Activated CD4-positive, alpha-beta memory T cell treated with anti-CD3 and anti-CD28 coated beads for 36 hours (primary cell): ENCODE results near the gene RBM18. TPM values are rescaled to one million over a fixed set of nuclear protein-coding genes. Genes with fewer than 3 reads are reported as not detected.
A peak's percentile ranks its signal among the peaks of the same experiment; 100 is the strongest.

Experiments used
- CTCF ChIA-PET: fragments of 350-600 bp; sonication (Branson Sonifier 250); formaldehyde crosslinking; loops from one replicate; lab custom pipeline; 2021; ENCODE audit warnings: antibody characterized with exemption, inconsistent platforms; lab: Charles Lee
- POLR2A ChIA-PET: fragments of 350-600 bp; sonication (Branson Sonifier 250); formaldehyde crosslinking; loops from one replicate; lab custom pipeline; 2021; ENCODE audit warnings: antibody characterized with exemption; lab: Charles Lee
- DNase-seq: peaks from one replicate; pipeline ENCODE4 v3.0.0-alpha.2; 2020
- H3K27ac Mint-ChIP-seq: one replicate; pipeline ENCODE4 v1.8.0; 2021; ENCODE audit warnings: mixed read lengths
- H3K27me3 Mint-ChIP-seq: one replicate; pipeline ENCODE4 v1.8.0; 2021; ENCODE audit warnings: mixed read lengths
- H3K36me3 Mint-ChIP-seq: one replicate; pipeline ENCODE4 v1.8.0; 2021; ENCODE audit warnings: mixed read lengths
- H3K4me1 Mint-ChIP-seq: one replicate; pipeline ENCODE4 v1.8.0; 2021; ENCODE audit warnings: low read depth, mixed read lengths
- H3K4me3 Mint-ChIP-seq: one replicate; pipeline ENCODE4 v1.8.0; 2021; ENCODE audit warnings: mild to moderate bottlenecking, mixed read lengths
- H3K9me3 Mint-ChIP-seq: one replicate; pipeline ENCODE4 v1.8.0; 2021; ENCODE audit warnings: mixed read lengths
- intact Hi-C: fragments of 100-400 bp; cut with micrococcal nuclease; formaldehyde crosslinking; loops from one replicate; pipeline ENCODE4 v1.15.1; 2023
- total RNA-seq, 2 experiments: library from RNA; stranded (reverse); gene quantifications; one replicate each; pipeline ENCODE4 v1.2.3, GENCODE V29; 2021

Gene RBM18
- total RNA-seq, 2 experiments from 2014 or later, result 25.1 to 25.9 TPM

DNA sequence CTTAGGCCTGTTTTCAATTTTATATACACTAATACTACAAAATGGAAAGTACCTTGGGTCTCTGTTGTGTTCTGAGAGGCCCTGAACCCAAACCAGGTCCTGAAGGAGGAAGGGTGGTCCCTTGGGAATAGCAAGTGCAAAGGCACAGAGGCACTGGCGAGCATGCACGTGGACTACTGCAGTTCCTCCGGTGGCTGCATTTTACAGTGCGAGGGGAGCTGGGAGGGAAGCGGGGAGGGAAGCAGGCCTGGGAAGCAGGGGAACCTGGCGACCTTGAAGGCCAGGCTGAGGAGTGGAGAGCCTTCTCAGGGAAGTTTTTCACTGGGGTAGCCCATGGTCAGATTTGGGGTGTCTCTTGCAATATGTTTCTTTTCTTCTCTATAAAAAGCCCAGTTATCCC is 71.0 kb downstream of the RBM18 start:
- H3K36me3 Mint-ChIP-seq, result no peaks in the 10 kb centered on the region
- DNase-seq, result no peak
- H3K27me3 Mint-ChIP-seq, result peaks cover 9% of the 10 kb centered on the region
- H3K27ac Mint-ChIP-seq, result no peak overlapping the region
- no peak overlapping the region for H3K4me3 Mint-ChIP-seq
- POLR2A ChIA-PET, result no interaction called here
- CTCF ChIA-PET, result interaction anchor here (0.6 kb wide), 1 partner anchor 11 kb away, joined by 3 read pairs; no protein-coding TSS in a partner anchor
- no peaks in the 10 kb centered on the region for H3K9me3 Mint-ChIP-seq
- H3K4me1 Mint-ChIP-seq, result no peaks in the 10 kb centered on the region
- intact Hi-C loops, result no loop called here

DNA sequence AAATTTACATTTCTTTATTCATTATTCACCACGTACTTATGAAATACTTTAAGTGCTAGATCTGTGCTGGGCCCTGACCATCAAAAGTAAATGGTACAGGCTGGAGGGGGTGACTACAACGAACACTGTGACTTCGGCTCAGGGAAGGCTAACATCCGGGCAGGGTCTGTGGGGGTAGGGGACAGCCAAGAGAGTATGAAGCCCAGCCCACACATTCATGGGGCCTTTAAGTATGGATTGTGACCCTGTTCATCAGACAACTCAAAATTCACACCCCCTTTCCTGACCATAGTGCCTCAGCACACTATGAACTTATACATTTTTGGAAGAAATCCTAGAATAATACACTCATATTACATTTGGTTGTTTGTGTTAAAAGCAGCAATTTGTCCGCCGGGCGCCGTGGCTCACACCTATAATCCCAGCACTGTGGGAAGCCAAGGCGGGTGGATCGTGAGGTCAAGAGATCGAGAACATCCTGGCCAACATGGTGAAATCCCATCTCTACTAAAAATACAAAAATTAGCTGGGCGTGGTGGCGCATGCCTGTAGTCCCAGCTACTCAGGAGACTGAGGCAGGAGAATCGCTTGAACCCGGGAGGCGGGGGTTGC is 71.6 kb downstream of the RBM18 start:
- H3K9me3 Mint-ChIP-seq, result no peaks in the 10 kb centered on the region
- DNase-seq, result no peak
- H3K4me1 Mint-ChIP-seq, result no peaks in the 10 kb centered on the region
- H3K27me3 Mint-ChIP-seq, result peaks cover 7% of the 10 kb centered on the region
- H3K36me3 Mint-ChIP-seq, result no peaks in the 10 kb centered on the region
- intact Hi-C loops, result no loop called here
- H3K4me3 Mint-ChIP-seq, result no peak overlapping the region
- POLR2A ChIA-PET, result no interaction called here
- CTCF ChIA-PET, result interaction anchor here (0.6 kb wide), 1 partner anchor 11 kb away, joined by 3 read pairs; no protein-coding TSS in a partner anchor
- no peak overlapping the region for H3K27ac Mint-ChIP-seq

DNA sequence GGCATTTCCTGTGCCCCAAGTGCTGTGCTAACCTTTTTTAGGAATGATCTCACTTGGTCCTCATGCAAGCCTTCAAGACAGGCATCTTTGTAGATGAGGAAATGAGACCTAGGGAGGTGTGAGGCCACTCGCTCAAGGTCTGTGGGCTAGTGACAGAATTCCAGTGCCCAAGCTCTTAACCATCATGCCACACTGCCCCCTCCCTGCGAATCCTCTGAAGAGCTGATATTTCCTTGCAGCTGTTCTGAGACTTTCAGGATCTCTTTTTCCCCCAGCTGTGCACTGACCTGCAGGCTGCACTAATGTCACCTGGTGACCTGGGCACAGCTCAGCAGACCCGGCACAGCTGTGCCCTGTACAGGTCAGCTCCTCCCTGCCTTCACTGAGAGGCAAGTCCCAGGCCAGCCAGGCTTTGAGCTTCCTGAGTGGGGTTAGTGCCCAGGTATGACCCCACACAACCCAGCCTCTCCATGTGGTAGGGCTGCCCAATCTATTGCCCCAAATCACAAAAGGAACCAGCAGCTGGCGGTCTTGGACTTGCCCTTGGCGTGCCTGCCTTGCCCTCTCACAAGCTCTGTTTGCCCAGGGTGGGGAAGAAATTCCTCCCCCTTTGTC is 72.3 kb downstream of the RBM18 start:
- no peaks in the 10 kb centered on the region for H3K9me3 Mint-ChIP-seq
- H3K27me3 Mint-ChIP-seq, result peaks cover 7% of the 10 kb centered on the region
- H3K4me3 Mint-ChIP-seq, result no peak overlapping the region
- H3K36me3 Mint-ChIP-seq, result no peaks in the 10 kb centered on the region
- H3K4me1 Mint-ChIP-seq, result no peaks in the 10 kb centered on the region
- H3K27ac Mint-ChIP-seq, result no peak overlapping the region
- CTCF ChIA-PET, result no interaction called here
- DNase-seq, result no peak
- POLR2A ChIA-PET, result no interaction called here
- intact Hi-C loops, result no loop called here

DNA sequence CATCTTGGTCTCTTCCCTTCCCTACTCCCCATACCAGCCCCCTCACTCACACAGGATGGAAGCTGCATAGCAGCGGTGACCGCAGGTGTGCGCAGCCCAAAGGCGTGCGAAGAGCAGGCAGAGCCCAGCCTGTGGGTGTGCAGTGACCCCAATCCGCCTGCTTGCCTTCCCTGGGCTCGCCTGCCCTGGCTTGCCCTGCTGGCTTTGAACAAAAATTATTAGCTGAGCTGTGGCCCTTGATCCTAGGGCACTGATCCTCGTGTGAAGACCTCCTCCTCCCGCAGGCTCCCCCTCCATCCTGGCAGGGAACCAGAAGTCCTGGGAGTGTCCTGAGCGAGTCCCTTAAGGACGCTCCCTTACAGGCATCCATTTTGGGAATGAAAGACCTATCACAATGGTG is 73.1 kb downstream of the RBM18 start:
- Mint-ChIP-seq H3K4me1 (no peaks in the 10 kb centered on the region), H3K9me3 (no peaks in the 10 kb centered on the region), H3K27ac (no peak overlapping the region), H3K36me3 (no peaks in the 10 kb centered on the region), H3K4me3 (no peak overlapping the region), H3K27me3 (no peaks in the 10 kb centered on the region)
- intact Hi-C loops, result no loop called here
- ChIA-PET POLR2A (no interaction called here), CTCF (interaction anchor here (1.1 kb wide), 1 partner anchor 11 kb away, joined by 3 read pairs; no protein-coding TSS in a partner anchor)
- DNase-seq, result no peak

DNA sequence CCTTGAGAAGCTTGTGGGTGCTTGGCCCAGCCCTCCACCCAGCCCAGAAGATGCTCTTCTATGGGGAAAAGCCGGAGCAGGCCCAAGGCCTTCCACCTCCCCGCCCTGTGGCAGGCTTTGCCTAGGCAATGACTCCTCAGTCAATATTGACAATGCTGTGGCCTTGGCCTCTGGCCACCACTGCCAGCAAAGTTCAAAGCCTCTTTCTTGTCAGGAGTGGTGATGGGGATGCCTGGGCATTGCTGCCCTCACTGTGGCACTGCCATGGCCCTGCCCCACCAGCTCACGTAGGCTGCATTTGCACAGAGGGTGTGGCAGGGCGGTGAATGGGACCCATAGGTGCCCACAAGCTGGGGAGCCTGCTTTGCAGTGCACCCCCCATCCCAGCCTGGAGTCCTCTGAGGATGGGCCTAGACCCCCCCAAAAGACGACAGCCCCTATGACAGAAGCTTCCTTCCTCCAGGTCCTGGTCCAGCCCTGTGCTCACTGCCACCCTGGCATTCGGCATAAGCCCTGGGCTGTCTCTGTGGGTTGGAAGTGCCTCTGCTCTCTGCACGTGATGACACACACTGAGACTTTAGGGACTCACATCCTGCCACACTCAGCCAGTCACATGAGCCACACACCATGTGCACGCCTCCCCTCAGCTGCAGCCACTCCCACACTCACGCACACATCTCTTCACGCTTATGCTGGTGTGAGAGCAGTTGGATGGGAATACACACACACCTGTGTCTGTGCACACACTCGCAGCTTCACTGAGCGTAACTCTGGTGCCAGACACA is 73.9 kb downstream of the RBM18 start:
- intact Hi-C loops, result no loop called here
- H3K4me3 Mint-ChIP-seq, result no peak overlapping the region
- ChIA-PET CTCF (interaction anchor here (1.1 kb wide), 1 partner anchor 10 kb away, joined by 3 read pairs; no protein-coding TSS in a partner anchor), POLR2A (no interaction called here)
- no peaks in the 10 kb centered on the region for H3K4me1 Mint-ChIP-seq
- no peaks in the 10 kb centered on the region for H3K27me3 Mint-ChIP-seq
- H3K36me3 Mint-ChIP-seq, result no peaks in the 10 kb centered on the region
- DNase-seq, result peak; percentile 39
- no peaks in the 10 kb centered on the region for H3K9me3 Mint-ChIP-seq
- H3K27ac Mint-ChIP-seq, result no peak overlapping the region

DNA sequence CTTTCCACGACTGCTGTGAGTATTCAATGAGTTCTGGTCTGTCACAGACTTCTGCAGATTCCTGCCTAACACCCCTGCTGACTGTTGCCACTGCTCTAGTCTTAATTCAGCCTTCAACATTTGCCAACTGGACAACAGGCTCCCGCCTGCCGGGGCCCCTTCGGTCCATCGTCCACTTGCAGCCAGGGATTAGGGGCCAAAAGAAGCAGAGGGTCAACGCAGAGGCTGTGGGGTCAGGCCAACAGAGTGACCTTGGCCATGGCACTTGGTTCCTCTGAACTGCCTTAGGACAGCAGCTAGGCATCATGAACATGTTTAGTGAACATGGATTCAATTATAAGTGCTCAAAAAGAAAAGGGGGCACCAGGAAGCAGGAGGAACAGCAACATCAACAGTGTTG is 76.3 kb downstream of the RBM18 start:
- Mint-ChIP-seq H3K4me3 (no peak overlapping the region), H3K27ac (no peak overlapping the region), H3K4me1 (no peaks in the 10 kb centered on the region), H3K27me3 (no peaks in the 10 kb centered on the region), H3K9me3 (no peaks in the 10 kb centered on the region), H3K36me3 (no peaks in the 10 kb centered on the region)
- ChIA-PET POLR2A (no interaction called here), CTCF (no interaction called here)
- no peak for DNase-seq
- intact Hi-C loops, result no loop called here

Other genes with a start within 250 kb of the RBM18 start
- under 1 TPM; 0.97 TPM for gene TTLL11, start 171.5 kb downstream of the RBM18 start, total RNA-seq
- 10 to 100 TPM; 48.3 to 53.3 TPM for gene NDUFA8, start 105.1 kb downstream of the RBM18 start, total RNA-seq
- gene MORN5, start 104.9 kb downstream of the RBM18 start, total RNA-seq, result not detected
- not detected for gene LHX6, start 35.9 kb downstream of the RBM18 start, total RNA-seq
- 10 to 100 TPM; 47.2 to 52.5 TPM for gene MRRF, start within 50 bp of the RBM18 start, total RNA-seq
- under 1 TPM in 1 of 2 experiments, not detected in 1; 0.07 TPM for gene PTGS1, start 106.2 kb upstream of the RBM18 start, total RNA-seq
- gene OR1J1, start 213.1 kb upstream of the RBM18 start, total RNA-seq, result not detected
- not detected for gene OR1J2, start 246.0 kb upstream of the RBM18 start, total RNA-seq